ENCODE measurements around the gene GAS1.

Gene GAS1

DNA sequence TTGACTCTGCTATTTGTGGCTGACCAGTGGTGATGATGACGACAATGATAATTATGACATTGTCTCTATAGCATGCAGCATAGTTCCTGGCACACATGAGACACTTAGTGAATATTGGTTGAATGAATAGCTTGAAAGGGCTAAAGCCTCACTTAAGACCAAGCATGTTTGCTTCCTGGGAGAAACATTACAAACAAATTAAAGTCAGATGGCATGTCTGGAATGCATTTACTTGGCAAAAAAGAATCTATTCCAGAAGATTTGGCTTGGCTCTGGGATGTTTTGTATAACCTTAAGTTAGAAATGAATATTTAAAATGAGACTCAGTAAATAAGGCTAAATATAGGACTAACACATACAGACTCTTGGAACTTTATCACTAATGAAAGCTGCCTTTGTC, 21.6 kb downstream of the GAS1 start:
- peak; percentile 32 for DNase-seq (ENCODE audit: low read depth)

DNA sequence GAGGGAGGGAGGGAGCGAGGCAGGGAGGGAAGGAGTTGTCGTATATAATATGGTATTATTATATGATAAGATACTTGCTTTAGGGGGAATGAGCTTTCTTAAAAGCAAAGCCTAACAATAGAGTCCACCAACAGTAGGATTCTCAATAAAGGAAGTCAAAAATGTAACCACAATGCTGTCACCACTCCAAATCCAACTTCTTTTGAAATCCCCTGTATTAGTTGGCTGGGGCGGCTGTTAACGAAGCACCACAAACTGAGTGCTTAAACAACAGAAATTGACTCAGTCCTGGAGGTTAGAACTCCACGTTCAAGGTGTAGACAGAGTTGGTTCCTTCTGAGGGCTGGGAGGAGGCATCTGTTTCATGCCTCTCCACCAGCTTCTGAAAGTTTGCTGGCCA, 23.1 kb downstream of the GAS1 start:
- no peak for DNase-seq (ENCODE audit: low read depth)

GRCh38 chr9:86921151-86921923, 26.0 kb downstream of the GAS1 start:
- DNase-seq (ENCODE audit: low read depth): no peak

- DNase-seq (ENCODE audit: low read depth): peak; percentile 52
Measured at GRCh38 chr9:86918556-86918955, 28.8 kb downstream of the GAS1 start.

- DNase-seq (ENCODE audit: low read depth): no peak
Measured at GRCh38 chr9:86912210-86912609, 35.1 kb downstream of the GAS1 start.

GRCh38 chr9:86909388-86909787, 37.9 kb downstream of the GAS1 start:
- DNase-seq (ENCODE audit: low read depth): peak; percentile 44

- no peak for DNase-seq (ENCODE audit: low read depth)
Measured at GRCh38 chr9:86908261-86908660, 39.0 kb downstream of the GAS1 start.

DNA sequence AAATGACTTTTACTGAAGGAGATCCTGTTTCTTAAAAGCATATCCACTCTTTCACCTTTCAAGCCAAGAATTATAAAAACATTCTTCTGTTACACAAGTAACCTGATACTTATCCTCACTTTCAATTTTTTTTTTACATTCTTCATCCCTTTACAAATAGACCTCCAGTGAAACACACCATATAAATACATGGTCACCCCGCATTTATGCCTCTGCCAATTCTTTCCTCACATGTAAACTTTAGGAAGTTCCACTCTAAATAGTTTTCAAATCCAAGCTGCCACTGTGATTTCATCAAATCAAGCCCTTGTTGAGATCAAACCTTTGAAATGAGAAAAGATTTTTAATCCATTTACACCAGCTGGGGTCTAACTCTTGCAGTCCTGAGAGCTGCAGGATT, 40.0 kb downstream of the GAS1 start:
- DNase-seq (ENCODE audit: low read depth): no peak

DNA sequence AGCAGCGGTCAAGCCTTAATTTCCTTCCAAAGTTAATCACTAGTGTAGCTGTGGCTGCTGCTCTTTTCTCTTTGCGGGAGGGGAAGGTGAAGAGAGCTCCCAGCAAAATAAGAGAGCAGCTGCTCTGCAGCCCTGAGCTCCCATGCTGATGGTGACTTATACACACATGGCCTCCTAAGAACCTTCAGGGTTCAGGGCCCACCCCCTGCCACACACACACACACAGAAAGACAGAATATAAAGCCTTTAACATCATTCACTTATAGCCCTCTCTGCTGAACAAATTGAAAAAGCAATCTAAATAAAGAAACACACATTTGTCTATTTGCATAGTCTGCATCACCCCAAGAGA, 43.6 kb downstream of the GAS1 start:
- DNase-seq (ENCODE audit: low read depth): no peak

GRCh38 chr9:86902991-86903733, 44.1 kb downstream of the GAS1 start:
- DNase-seq (ENCODE audit: low read depth): no peak

GRCh38 chr9:86902586-86902985, 44.7 kb downstream of the GAS1 start:
- DNase-seq (ENCODE audit: low read depth): no peak

- DNase-seq (ENCODE audit: low read depth): no peak
Measured at GRCh38 chr9:86902176-86902575, 45.1 kb downstream of the GAS1 start.

DNA sequence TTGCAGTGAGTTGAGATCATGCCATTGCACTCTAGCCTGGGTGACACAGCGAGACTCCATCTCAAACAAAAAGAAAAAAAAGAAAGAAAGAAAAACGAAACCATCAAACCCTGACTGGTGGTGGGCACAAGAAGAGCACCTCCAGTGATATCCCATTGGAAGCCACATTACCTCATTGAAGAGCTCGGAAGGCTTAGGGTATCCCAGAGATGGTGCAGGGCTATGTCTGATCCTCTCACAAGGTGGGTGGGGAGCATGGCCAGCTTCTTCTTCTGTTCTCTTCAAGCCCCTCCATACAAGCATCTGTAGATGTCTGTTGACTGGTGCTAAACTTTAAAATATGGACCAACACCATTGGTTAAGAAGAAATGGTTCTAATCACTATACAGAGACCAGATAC, 45.8 kb downstream of the GAS1 start:
- DNase-seq (ENCODE audit: low read depth): no peak

All from amniotic epithelial cell (primary cell).